Measurements from ENCODE around the gene EXOSC1. TPM values are rescaled to one million over a fixed set of nuclear protein-coding genes. Genes with fewer than 3 reads are reported as not detected.

EXOSC1 gene
- total and polyA plus RNA-seq, 2 donors (not counting 3 experiments of a cell fraction or from before 2014, with no cell fraction given) = 50.7 to 52.9 TPM

GRCh38 chr10:97416565-97416964 is 29.2 kb downstream of the EXOSC1 start:
- no peak overlapping the region for H3K4me2 ChIP-seq (ENCODE audit: insufficient read depth, low read length)
- H3K27me3 ChIP-seq (ENCODE audit: control insufficient read depth in 2 of 2, insufficient read depth in 2 of 2, low read length in 2 of 2) = no peaks in the 10 kb centered on the region
- H3K9ac ChIP-seq (replicated peaks; ENCODE audit: extremely low read depth, insufficient read depth, low read length) = no peak overlapping the region
- no peak overlapping the region for H3K4me3 ChIP-seq (replicated peaks in 1 of 3; ENCODE audit: insufficient read depth in 1 of 3, low read depth in 1 of 3, low read length in 3 of 3)
- FAIRE-seq (no peak), DNase-seq (ENCODE audit: low read depth, low spot score) (no peak)
- H3K9me1 ChIP-seq (replicated peaks; ENCODE audit: control insufficient read depth, extremely low read depth, insufficient read depth, low read length) = no peaks in the 10 kb centered on the region
- no peaks in the 10 kb centered on the region for H3K36me3 ChIP-seq (ENCODE audit: control insufficient read depth in 2 of 2, extremely low read depth in 1 of 2, insufficient read depth in 2 of 2, low read length in 2 of 2)
- H2AFZ ChIP-seq (ENCODE audit: low read depth, low read length) = no peak overlapping the region
- H4K20me1 ChIP-seq (replicated peaks; ENCODE audit: control insufficient read depth, extremely low read depth, insufficient read depth, low read length) = no peaks in the 10 kb centered on the region
- CTCF ChIA-PET = no interaction called here
- no peaks in the 10 kb centered on the region for H3K4me1 ChIP-seq (ENCODE audit: control insufficient read depth, extremely low read depth, insufficient read depth, low read length)
- no peaks in the 10 kb centered on the region for H3K79me2 ChIP-seq (ENCODE audit: control insufficient read depth, insufficient read depth, low read length)
- dilution Hi-C loops (cut with MboI; ENCODE audit: extremely low pct_ligation_motif_present, low sequenced_read_pairs) = no loop called here
- no peak for TF ChIP-seq MAX (IDR thresholded peaks at IDR 0.05; ENCODE audit: insufficient read depth, insufficient read length)
- no peak for TF ChIP-seq FOS (IDR thresholded peaks at IDR 0.05; ENCODE audit: borderline replicate concordance, insufficient read depth, low read length)
- no peak for TF ChIP-seq MYC (IDR thresholded peaks at IDR 0.05; ENCODE audit: low read depth, low read length)
- POLR2A ChIA-PET = no interaction called here
- intact Hi-C loops (cut with micrococcal nuclease) = no loop called here
- no peak overlapping the region for H3K27ac ChIP-seq (ENCODE audit: insufficient read depth, low read depth, low read length)
- no peaks in the 10 kb centered on the region for H3K9me3 ChIP-seq (replicated peaks; ENCODE audit: control insufficient read depth, insufficient read depth, low read length)
- BruUV-seq (replicated peaks) = no TSS peak

GRCh38 chr10:97412891-97413304 is 32.9 kb downstream of the EXOSC1 start:
- POLR2A ChIA-PET = no interaction called here
- TF ChIP-seq FOS (IDR thresholded peaks at IDR 0.05; ENCODE audit: borderline replicate concordance, insufficient read depth, low read length) = no peak
- TF ChIP-seq JUN (IDR thresholded peaks at IDR 0.05; ENCODE audit: borderline replicate concordance, insufficient read depth, insufficient read length, low read depth) = no peak
- no peak for TF ChIP-seq EZH2 (IDR thresholded peaks at IDR 0.05; ENCODE audit: borderline replicate concordance, low read depth, low read length, severe bottlenecking)
- TF ChIP-seq POLR2AphosphoS5 (IDR thresholded peaks at IDR 0.05; ENCODE audit: insufficient read depth, low read depth, low read length) = no peak
- no peak for TF ChIP-seq MYC (IDR thresholded peaks at IDR 0.05; ENCODE audit: low read depth, low read length)
- no peak for TF ChIP-seq GATA2 (IDR thresholded peaks at IDR 0.05; ENCODE audit: insufficient read depth, insufficient read length, low read depth, low read length)
- TF ChIP-seq CTCF (IDR thresholded peaks at IDR 0.05; ENCODE audit: extremely low read depth in 1 of 2, insufficient read depth in 1 of 2, low read depth in 1 of 2, low read length in 2 of 2) = no peak
- TF ChIP-seq MAX (IDR thresholded peaks at IDR 0.05; ENCODE audit: insufficient read depth, insufficient read length) = no peak
- TF ChIP-seq POLR2A (IDR thresholded peaks at IDR 0.05; ENCODE audit: low read depth, low read length) = no peak
- dilution Hi-C loops (cut with MboI; ENCODE audit: extremely low pct_ligation_motif_present, low sequenced_read_pairs) = no loop called here

More at GRCh38 chr10:97412891-97413304, 32.9 kb downstream of the EXOSC1 start:
- Histone ChIP-seq H3K27ac (ENCODE audit: insufficient read depth, low read depth, low read length) (no peak overlapping the region), H4K20me1 (replicated peaks; ENCODE audit: control insufficient read depth, extremely low read depth, insufficient read depth, low read length) (no peaks in the 10 kb centered on the region), H2AFZ (ENCODE audit: low read depth, low read length) (peak overlapping the region; percentile 7), H3K4me1 (ENCODE audit: control insufficient read depth, extremely low read depth, insufficient read depth, low read length) (no peaks in the 10 kb centered on the region), H3K9ac (replicated peaks; ENCODE audit: extremely low read depth, insufficient read depth, low read length) (no peak overlapping the region), H3K4me3 (replicated peaks in 1 of 3; ENCODE audit: insufficient read depth in 1 of 3, low read depth in 1 of 3, low read length in 3 of 3) (no peak overlapping the region), H3K36me3 (ENCODE audit: control insufficient read depth in 2 of 2, extremely low read depth in 1 of 2, insufficient read depth in 2 of 2, low read length in 2 of 2) (no peaks in the 10 kb centered on the region), H3K9me1 (replicated peaks; ENCODE audit: control insufficient read depth, extremely low read depth, insufficient read depth, low read length) (no peaks in the 10 kb centered on the region), H3K27me3 (ENCODE audit: control insufficient read depth in 2 of 2, insufficient read depth in 2 of 2, low read length in 2 of 2) (no peaks in the 10 kb centered on the region), H3K4me2 (ENCODE audit: insufficient read depth, low read length) (no peak overlapping the region), H3K79me2 (ENCODE audit: control insufficient read depth, insufficient read depth, low read length) (no peaks in the 10 kb centered on the region), H3K9me3 (replicated peaks; ENCODE audit: control insufficient read depth, insufficient read depth, low read length) (no peaks in the 10 kb centered on the region)
- CTCF ChIA-PET = interaction anchor here (0.8 to 2.1 kb wide), 4 partner anchors 8 to 11 kb away, joined by 3 to 5 read pairs (median 4); no protein-coding TSS in a partner anchor
- intact Hi-C loops (cut with micrococcal nuclease) = no loop called here
- peak; percentile 48 for FAIRE-seq
- DNase-seq (ENCODE audit: low read depth, low spot score) = no peak
- no TSS peak for BruUV-seq (replicated peaks)
